LNCaP clone FGC (cell line): ENCODE measurements around the gene FSTL4.
"Not testable (repeated sequence)": the region's sequence is repeated elsewhere in the genome, so short reads cannot be mapped to it uniquely, and the experiment has no call there.

Source experiments
- DNase-seq: peaks from one replicate; pipeline ENCODE4 v3.0.0-alpha.2; 2011; ENCODE audit warnings: low read depth
- H3K4me3 ChIP-seq: 2 replicates; pipeline ENCODE4 v1.5.1; 2011; ENCODE audit warnings: mild to moderate bottlenecking, low read depth, low read length, control low read depth
- TF ChIP-seq, protein P1 (sequence below): IDR thresholded peaks from 2 replicates; pipeline ENCODE4 v1.5.1; 2012; ENCODE audit warnings: mild to moderate bottlenecking; ENCODE audit not compliant: control insufficient read depth, insufficient read depth; ENCODE audit errors: extremely low read depth

FSTL4 gene

DNA sequence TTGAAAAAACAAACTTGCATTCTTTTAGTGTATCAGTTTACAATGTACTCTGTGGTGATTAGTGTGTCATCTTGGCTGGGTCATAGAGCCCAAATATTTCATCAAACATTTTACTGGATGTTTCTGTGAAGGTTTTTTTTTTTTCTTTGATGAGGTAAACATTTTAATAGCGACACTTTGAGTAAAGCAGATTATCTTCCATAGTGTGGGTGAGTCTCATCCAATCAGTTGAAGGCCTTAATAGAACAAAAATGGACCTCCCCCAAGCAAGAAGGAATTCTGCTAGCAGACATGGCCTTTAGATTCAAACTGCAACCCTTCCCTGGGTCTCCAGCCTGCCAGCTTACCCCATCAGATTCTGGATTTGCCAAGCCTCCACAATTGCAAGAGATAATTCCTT lies 72.5 kb downstream of the FSTL4 start:
- TF ChIP-seq, protein P1, sequence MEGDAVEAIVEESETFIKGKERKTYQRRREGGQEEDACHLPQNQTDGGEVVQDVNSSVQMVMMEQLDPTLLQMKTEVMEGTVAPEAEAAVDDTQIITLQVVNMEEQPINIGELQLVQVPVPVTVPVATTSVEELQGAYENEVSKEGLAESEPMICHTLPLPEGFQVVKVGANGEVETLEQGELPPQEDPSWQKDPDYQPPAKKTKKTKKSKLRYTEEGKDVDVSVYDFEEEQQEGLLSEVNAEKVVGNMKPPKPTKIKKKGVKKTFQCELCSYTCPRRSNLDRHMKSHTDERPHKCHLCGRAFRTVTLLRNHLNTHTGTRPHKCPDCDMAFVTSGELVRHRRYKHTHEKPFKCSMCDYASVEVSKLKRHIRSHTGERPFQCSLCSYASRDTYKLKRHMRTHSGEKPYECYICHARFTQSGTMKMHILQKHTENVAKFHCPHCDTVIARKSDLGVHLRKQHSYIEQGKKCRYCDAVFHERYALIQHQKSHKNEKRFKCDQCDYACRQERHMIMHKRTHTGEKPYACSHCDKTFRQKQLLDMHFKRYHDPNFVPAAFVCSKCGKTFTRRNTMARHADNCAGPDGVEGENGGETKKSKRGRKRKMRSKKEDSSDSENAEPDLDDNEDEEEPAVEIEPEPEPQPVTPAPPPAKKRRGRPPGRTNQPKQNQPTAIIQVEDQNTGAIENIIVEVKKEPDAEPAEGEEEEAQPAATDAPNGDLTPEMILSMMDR: no peak
- no peak for DNase-seq

DNA sequence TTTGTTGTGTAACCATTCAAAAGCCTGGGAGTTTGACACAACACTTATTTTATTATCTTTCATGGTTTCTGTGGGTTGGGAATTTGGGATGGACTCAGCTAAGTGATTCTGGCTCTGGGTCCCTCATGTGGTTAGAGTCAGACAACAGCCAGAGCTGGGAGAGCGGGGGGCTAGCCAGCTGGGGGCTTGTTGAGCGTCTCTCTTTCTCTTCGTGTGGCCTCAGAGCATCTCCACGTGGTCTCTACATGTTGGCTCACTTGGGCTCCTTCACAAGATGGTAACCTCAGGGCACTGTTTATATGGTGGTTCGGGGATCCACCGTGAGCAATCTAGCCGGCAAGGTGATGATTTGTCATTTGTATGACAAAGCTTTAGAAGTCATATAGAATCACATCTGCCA lies 73.6 kb downstream of the FSTL4 start:
- no peak for DNase-seq
- H3K4me3 ChIP-seq: no peak overlapping the region
- TF ChIP-seq, protein P1: no peak

More for the DNA sequence above, 72.5 kb downstream of the FSTL4 start:
- H3K4me3 ChIP-seq: no peak overlapping the region

DNA sequence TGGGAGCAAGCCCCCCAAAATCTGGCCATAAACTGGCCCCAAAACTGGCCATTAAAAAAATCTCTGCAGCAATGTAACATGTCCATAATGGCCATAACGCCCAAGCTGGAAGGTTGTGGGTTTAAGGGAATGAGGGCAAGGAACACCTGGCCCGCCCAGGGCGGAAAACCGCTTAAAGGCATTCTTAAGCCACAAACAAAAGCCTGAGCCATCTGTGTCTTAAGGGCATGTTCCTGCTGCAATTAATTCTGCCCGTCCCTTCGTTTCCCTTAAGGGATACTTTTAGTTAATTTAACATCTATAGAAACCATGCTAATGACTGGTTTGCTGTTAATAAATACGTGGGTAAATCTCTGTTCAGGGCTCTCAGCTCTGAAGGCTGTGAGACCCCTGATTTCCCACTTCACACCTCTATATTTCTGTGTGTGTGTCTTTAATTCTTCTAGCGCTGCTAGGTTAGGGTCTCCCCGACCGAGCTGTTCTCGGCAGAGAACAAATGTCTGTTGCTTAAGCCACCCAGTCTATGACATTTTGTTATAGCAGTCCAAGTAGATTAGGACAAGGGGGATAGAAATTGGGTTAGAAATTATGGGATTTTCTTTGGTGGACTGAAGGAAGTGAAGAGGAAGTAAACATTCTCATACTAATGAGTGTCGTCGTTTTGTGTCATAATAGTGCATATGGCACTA lies 77.0 kb downstream of the FSTL4 start:
- DNase-seq, H3K4me3 ChIP-seq: not testable (repeated sequence)

DNA sequence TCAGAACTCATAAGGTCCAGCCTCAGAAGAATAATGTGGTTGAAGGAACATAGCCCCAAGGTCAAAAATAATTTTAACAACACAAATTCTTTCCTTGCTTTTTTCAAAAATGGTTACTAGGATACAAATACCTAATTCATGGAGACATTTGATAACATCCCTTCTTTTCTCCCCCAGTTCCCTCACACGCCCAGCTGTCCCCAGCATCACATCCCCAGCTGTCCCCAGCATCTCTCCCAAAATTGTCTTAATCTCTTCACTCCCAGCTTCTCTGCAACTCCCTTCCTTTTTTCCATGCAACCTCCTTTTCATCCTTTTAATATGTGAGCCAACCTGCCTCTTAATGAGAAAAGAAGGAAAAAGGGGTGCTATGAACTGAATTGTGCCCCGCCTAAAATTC lies 77.8 kb downstream of the FSTL4 start:
- H3K4me3 ChIP-seq: no peak overlapping the region
- TF ChIP-seq, protein P1: no peak
- DNase-seq: no peak

DNA sequence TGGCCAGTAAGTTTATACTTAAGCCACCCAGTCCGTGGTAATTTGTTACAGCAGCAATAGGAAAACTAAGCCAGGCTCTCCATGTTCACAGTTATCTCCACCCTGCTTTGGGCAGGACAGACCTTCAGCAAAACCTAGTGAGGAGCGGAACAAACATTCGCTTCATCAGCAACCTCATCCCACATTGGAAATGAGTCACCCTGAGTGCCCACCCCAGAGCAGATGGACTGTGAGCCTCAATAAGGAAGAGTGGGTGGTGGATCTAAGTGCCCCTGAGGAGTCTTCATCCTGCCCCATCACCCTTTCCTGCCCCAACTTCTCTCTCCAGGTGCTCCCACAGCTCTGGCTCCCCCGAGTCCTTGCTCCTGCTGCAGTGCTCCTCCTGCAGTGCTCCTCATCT lies 78.8 kb downstream of the FSTL4 start:
- DNase-seq: no peak
- TF ChIP-seq, protein P1: no peak
- no peak overlapping the region for H3K4me3 ChIP-seq

DNA sequence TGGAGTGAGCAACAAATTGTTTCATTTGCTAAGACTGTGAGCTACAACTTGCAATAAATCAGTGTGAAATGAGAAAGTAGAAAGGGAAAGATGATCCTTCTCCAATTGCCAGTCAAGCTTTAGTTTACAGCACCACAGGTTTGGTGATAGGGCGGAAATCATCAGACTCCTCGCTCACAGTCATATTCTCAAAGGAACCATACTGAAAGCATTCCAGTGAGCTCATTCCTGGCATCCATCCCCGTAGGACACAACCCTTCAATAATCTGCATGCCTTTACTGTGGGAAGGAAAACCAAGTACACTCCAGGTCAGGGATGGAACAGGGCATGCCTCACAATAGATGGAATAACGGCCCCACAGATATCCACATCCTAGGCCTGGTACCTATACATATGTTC lies 80.7 kb downstream of the FSTL4 start:
- DNase-seq: no peak
- H3K4me3 ChIP-seq: no peak overlapping the region
- TF ChIP-seq, protein P1: no peak

DNA sequence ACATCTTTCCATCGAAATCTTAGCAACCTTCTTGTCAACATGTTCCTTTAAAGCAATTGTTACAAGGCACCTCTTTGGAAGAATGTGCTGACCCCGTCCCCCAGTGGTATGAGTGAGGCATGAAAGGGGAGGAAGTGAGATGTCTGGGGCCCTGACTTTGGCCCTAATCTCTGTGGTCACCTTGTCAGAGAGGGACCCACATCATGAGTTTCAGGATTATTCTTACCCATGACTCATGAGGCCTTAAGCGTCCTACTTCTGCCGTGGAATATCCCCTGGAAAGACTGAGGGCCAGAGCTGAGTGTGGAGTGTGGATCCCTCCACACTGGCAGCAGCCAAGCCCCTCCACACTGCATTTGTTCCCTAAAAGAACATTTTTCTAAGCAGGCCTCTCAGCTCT lies 81.2 kb downstream of the FSTL4 start:
- no peak for DNase-seq
- TF ChIP-seq, protein P1: no peak
- H3K4me3 ChIP-seq: no peak overlapping the region
